Fibroblast of lung (primary cell): ENCODE data around the gene RBM12.

Source experiments
- CTCF ChIP-seq, 2 donors: IDR thresholded peaks in 1 of 2; conservative IDR thresholded peaks in 1 of 2; 1 replicate in 1 of 2; 2 replicates in 1 of 2; pipeline ENCODE4 v1.5.1; 2011 to 2012; ENCODE audit warnings: low read length in 2 of 2, control low read depth in 1 of 2, inconsistent platforms in 1 of 2, low read depth in 1 of 2, mild to moderate bottlenecking in 1 of 2
- EZH2 ChIP-seq: IDR thresholded peaks from 2 replicates; pipeline ENCODE4 v1.5.1; 2012; ENCODE audit warnings: low read length, control low read depth, mild to moderate bottlenecking; ENCODE audit errors: missing control alignments

DNA sequence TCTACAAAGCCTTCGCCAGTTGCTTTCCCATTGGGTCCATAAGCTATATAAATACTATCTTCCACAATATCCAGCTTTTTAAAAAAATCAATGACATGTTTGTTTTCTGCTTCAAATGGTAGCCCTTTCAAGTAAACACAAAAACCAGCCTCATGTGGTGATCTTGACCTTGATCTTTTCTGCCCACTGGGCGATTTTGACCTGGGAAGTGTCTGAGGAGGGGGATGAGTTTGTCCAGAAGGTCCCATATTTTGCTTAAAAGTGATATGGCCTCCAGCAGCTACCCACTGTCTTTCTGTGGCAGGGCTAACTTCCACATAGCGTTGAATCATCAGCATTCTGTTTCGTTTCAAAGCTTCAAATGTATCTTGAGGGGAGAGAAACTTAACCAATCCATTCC is 10.8 kb downstream of the RBM12 start:
- TF ChIP-seq CTCF (conservative IDR thresholded peaks at IDR 0.05 in 1 of 2, IDR thresholded peaks at IDR 0.05 in 1 of 2; ENCODE audit: low read depth in 1 of 2, low read length in 2 of 2) = no peak
- TF ChIP-seq EZH2 = no peak
